ENCODE measurements around the gene SMURF2.

DNA sequence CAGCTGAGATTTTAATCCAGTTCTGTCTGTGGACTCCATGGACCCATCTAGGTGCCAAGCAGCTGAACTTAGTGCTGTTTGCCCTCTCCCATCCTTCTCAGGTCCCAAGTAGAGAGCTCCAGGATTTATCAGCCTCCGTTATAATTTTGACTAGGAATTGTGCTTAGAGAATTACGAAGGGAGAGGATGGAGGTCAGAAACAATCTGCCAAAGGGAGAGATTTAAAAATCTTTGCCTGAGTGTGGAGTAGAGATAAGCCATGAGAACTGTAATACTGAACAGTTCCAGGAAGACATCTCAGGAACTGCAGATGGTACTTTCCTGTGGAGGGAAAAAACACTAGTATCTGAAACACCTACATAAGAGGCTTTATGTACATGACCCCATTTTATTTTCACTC is 128.3 kb downstream of the SMURF2 start:
- TF ChIP-seq, protein P1, sequence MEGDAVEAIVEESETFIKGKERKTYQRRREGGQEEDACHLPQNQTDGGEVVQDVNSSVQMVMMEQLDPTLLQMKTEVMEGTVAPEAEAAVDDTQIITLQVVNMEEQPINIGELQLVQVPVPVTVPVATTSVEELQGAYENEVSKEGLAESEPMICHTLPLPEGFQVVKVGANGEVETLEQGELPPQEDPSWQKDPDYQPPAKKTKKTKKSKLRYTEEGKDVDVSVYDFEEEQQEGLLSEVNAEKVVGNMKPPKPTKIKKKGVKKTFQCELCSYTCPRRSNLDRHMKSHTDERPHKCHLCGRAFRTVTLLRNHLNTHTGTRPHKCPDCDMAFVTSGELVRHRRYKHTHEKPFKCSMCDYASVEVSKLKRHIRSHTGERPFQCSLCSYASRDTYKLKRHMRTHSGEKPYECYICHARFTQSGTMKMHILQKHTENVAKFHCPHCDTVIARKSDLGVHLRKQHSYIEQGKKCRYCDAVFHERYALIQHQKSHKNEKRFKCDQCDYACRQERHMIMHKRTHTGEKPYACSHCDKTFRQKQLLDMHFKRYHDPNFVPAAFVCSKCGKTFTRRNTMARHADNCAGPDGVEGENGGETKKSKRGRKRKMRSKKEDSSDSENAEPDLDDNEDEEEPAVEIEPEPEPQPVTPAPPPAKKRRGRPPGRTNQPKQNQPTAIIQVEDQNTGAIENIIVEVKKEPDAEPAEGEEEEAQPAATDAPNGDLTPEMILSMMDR (IDR thresholded peaks at IDR 0.05), result no peak
- no peak for TF ChIP-seq POLR2A (IDR thresholded peaks at IDR 0.05)
